ENCODE measurements around the gene DMRTB1. TPM values are rescaled to one million over a fixed set of nuclear protein-coding genes. Genes with fewer than 3 reads are reported as not detected.

The DMRTB1 gene
- total RNA-seq, 6 experiments from 2014 or later = not detected

- Histone ChIP-seq H3K9me3 (no peaks in the 10 kb centered on the region), H3K27me3 (no peaks in the 10 kb centered on the region), H3K4me3 (no peak overlapping the region), H3K36me3 (no peaks in the 10 kb centered on the region), H3K27ac (no peak overlapping the region), H3K4me1 (no peaks in the 10 kb centered on the region)
- WGBS (ENCODE audit: insufficient coverage, low coverage, low lambda C conversion rate, missing lambda C conversion rate) = 35% methylated on average over 3 of the region's 3 CpGs
- DNase-seq (no peak), ATAC-seq (no peak)
- TF ChIP-seq CTCF (IDR thresholded peaks at IDR 0.05) (no peak), POLR2A (IDR thresholded peaks at IDR 0.05) (no peak)
- intact Hi-C loops (cut with DNase I) = no loop called here
Observed at GRCh38 chr1:53490351-53490750, 31.2 kb downstream of the DMRTB1 start.

GRCh38 chr1:53495633-53496345, 36.6 kb downstream of the DMRTB1 start:
- WGBS (ENCODE audit: insufficient coverage, low coverage, low lambda C conversion rate, missing lambda C conversion rate) = 79% methylated on average over 2 of the region's 8 CpGs
- Histone ChIP-seq H3K9me3 (no peaks in the 10 kb centered on the region), H3K27ac (no peak overlapping the region), H3K4me1 (no peaks in the 10 kb centered on the region), H3K27me3 (no peaks in the 10 kb centered on the region), H3K36me3 (no peaks in the 10 kb centered on the region), H3K4me3 (no peak overlapping the region)
- no peak for TF ChIP-seq POLR2A (IDR thresholded peaks at IDR 0.05)
- no peak for TF ChIP-seq CTCF (IDR thresholded peaks at IDR 0.05)
- DNase-seq (no peak), ATAC-seq (no peak)
- intact Hi-C loops (cut with DNase I) = no loop called here

- intact Hi-C loops (cut with DNase I) = no loop called here
- Histone ChIP-seq H3K27ac (no peak overlapping the region), H3K27me3 (no peaks in the 10 kb centered on the region), H3K9me3 (no peaks in the 10 kb centered on the region), H3K36me3 (no peaks in the 10 kb centered on the region), H3K4me3 (no peak overlapping the region), H3K4me1 (no peaks in the 10 kb centered on the region)
- DNase-seq (no peak), ATAC-seq (no peak)
- 30% methylated on average over 6 of the region's 9 CpGs for WGBS (ENCODE audit: insufficient coverage, low coverage, low lambda C conversion rate, missing lambda C conversion rate)
- TF ChIP-seq POLR2A (IDR thresholded peaks at IDR 0.05) = no peak
- no peak for TF ChIP-seq CTCF (IDR thresholded peaks at IDR 0.05)
Observed at GRCh38 chr1:53498555-53499131, 39.4 kb downstream of the DMRTB1 start.

- no peak for TF ChIP-seq CTCF (IDR thresholded peaks at IDR 0.05)
- TF ChIP-seq POLR2A (IDR thresholded peaks at IDR 0.05) = no peak
- Histone ChIP-seq H3K4me1 (no peaks in the 10 kb centered on the region), H3K36me3 (no peaks in the 10 kb centered on the region), H3K27ac (no peak overlapping the region), H3K9me3 (no peaks in the 10 kb centered on the region), H3K27me3 (no peaks in the 10 kb centered on the region), H3K4me3 (no peak overlapping the region)
- ATAC-seq = no peak
- intact Hi-C loops (cut with DNase I) = no loop called here
- no peak for DNase-seq
- WGBS (ENCODE audit: insufficient coverage, low coverage, low lambda C conversion rate, missing lambda C conversion rate) = 60% methylated on average over 6 of the region's 20 CpGs
Observed at GRCh38 chr1:53499257-53500203, 40.3 kb downstream of the DMRTB1 start.

All from right lobe of liver (tissue), 6 donors.